NT2/D1 (cell line): ENCODE measurements around the gene DCP1B.

ENCODE experiments used
- SUZ12 ChIP-seq: IDR thresholded peaks from 2 replicates; pipeline ENCODE4 v1.6.1; 2011; ENCODE audit not compliant: insufficient read length, insufficient read depth; ENCODE audit errors: extremely low read depth
- YY1 ChIP-seq: IDR thresholded peaks from 2 replicates; pipeline ENCODE4 v1.6.1; 2011; ENCODE audit not compliant: insufficient read length, insufficient read depth
- ZNF274 ChIP-seq: IDR thresholded peaks from 2 replicates; pipeline ENCODE4 v1.6.1; 2011; ENCODE audit warnings: mild to moderate bottlenecking, low read depth, low read length

DNA sequence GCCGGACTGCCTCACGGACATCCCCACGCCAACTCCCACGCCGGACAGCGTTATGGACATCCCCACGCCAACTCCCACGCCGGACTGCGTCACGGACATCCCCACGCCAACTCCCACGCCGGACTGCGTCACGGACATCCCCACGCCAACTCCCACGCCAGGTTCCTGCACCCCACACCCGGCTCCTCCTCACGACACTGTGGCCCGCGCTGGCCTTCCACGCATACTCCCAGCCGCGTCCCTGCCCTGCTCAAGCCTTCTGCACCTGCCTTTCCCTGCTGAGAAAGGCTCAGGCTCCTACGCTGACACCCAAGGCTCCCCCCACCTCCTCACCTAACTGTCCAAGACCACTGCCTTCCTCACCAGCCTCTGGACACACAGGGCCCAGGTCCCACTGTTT, 95.5 kb downstream of the DCP1B start:
- TF ChIP-seq ZNF274 (no peak), YY1 (no peak), SUZ12 (no peak)
